Caco-2 (cell line): Measurements from ENCODE around the gene SCD5. TPM values are rescaled to one million over a fixed set of nuclear protein-coding genes. Genes with fewer than 3 reads are reported as not detected.

ENCODE experiments used
- BruUV-seq: library from RNA; stranded (reverse); fragments of 400-500 nt; replicated peaks from 2 replicates; lab custom pipeline; 2021; lab: Mats Ljungman, UMichigan
- CTCF ChIA-PET: fragments of 300-600 bp; sonication (Branson Sonifier 250); formaldehyde crosslinking; loops from one replicate; lab custom pipeline; 2022; ENCODE audit warnings: antibody characterized with exemption; lab: Charles Lee
- POLR2A ChIA-PET: fragments of 300-600 bp; sonication (Branson Sonifier 250); formaldehyde crosslinking; loops from one replicate; lab custom pipeline; 2022; ENCODE audit warnings: antibody characterized with exemption; lab: Charles Lee
- DNase-seq, 2 experiments: peaks; one replicate each; pipeline versions ENCODE4 v3.0.0 to v3.0.0-alpha.2; 2020 to 2022
- H3K27me3 ChIP-seq: replicated peaks from 2 replicates; pipeline ENCODE4 v1.6.0; 2011; ENCODE audit warnings: low read length; ENCODE audit not compliant: control insufficient read depth, insufficient read depth
- H3K36me3 ChIP-seq: 2 replicates; pipeline ENCODE4 v1.5.1; 2011; ENCODE audit warnings: low read length; ENCODE audit not compliant: control insufficient read depth, insufficient read depth
- H3K4me1 ChIP-seq: fragments of 250-450 bp; sonication (Bioruptor Pico); 2 replicates; pipeline ENCODE4 v1.5.1; 2020; ENCODE audit warnings: mild to moderate bottlenecking
- H3K4me3 ChIP-seq: 2 replicates; pipeline ENCODE4 v1.5.1; 2011; ENCODE audit warnings: low read depth, mild to moderate bottlenecking, control low read depth, low read length
- H3K9me3 ChIP-seq: fragments of 250-450 bp; sonication (Bioruptor Pico); 2 replicates; pipeline ENCODE4 v1.5.1; 2020; ENCODE audit warnings: mild to moderate bottlenecking, moderate library complexity
- H3K27ac Mint-ChIP-seq: one replicate; pipeline ENCODE4 v1.8.0; 2022; ENCODE audit warnings: mixed read lengths; ENCODE audit not compliant: unreplicated experiment
- H3K27me3 Mint-ChIP-seq: one replicate; pipeline ENCODE4 v1.8.0; 2022; ENCODE audit warnings: mixed read lengths; ENCODE audit not compliant: insufficient read depth, unreplicated experiment
- H3K36me3 Mint-ChIP-seq: one replicate; pipeline ENCODE4 v1.8.0; 2022; ENCODE audit warnings: mild to moderate bottlenecking, mixed read lengths; ENCODE audit not compliant: insufficient read depth, unreplicated experiment
- H3K4me1 Mint-ChIP-seq: one replicate; pipeline ENCODE4 v1.8.0; 2022; ENCODE audit warnings: low read depth, mixed read lengths; ENCODE audit not compliant: unreplicated experiment
- H3K4me3 Mint-ChIP-seq: one replicate; pipeline ENCODE4 v1.8.0; 2022; ENCODE audit warnings: mild to moderate bottlenecking, moderate library complexity, mixed read lengths; ENCODE audit not compliant: unreplicated experiment
- H3K9me3 Mint-ChIP-seq: one replicate; pipeline ENCODE4 v1.8.0; 2022; ENCODE audit warnings: mixed read lengths; ENCODE audit not compliant: unreplicated experiment
- CTCF ChIP-seq, 2 experiments: fragments of 200-600 bp in 1 of 2; IDR thresholded peaks; 1 replicate in 1 of 2; 2 replicates in 1 of 2; pipeline versions ENCODE4 v1.5.1 to v1.8.0; 2011 to 2022; ENCODE audit warnings: antibody characterized with exemption in 1 of 2, control low read depth in 1 of 2, inconsistent platforms in 1 of 2, low read depth in 1 of 2, low read length in 1 of 2, mild to moderate bottlenecking in 1 of 2, moderate library complexity in 1 of 2; ENCODE audit not compliant: insufficient read depth in 1 of 2, severe bottlenecking in 1 of 2, unreplicated experiment in 1 of 2
- intact Hi-C: fragments of 100-400 bp; cut with micrococcal nuclease; formaldehyde crosslinking; loops from one replicate; pipeline ENCODE4 v1.10.0; 2022; ENCODE audit not compliant: unreplicated experiment
- total RNA-seq: library from RNA; stranded (reverse); gene quantifications from 2 replicates; pipeline ENCODE4 v1.2.3, GENCODE V29; 2022

SCD5 gene
- total RNA-seq, 1 experiment from 2014 or later = 2.7 TPM

- intact Hi-C loops = no loop called here
- H3K27ac Mint-ChIP-seq = no peak overlapping the region
- ChIA-PET CTCF (no interaction called here), POLR2A (no interaction called here)
- no peaks in the 10 kb centered on the region for H3K4me1 Mint-ChIP-seq
- H3K27me3 Mint-ChIP-seq = no peaks in the 10 kb centered on the region
- BruUV-seq = no TSS peak
- no peak overlapping the region for H3K4me3 Mint-ChIP-seq
- H3K9me3 Mint-ChIP-seq = no peaks in the 10 kb centered on the region
- H3K4me1 ChIP-seq = no peaks in the 10 kb centered on the region
- no peaks in the 10 kb centered on the region for H3K9me3 ChIP-seq
- no peaks in the 10 kb centered on the region; the same call in 1 of the 2 replicates for H3K36me3 ChIP-seq
- no peaks in the 10 kb centered on the region for H3K27me3 ChIP-seq
- DNase-seq = no peak
- TF ChIP-seq CTCF (IDR thresholded peaks at IDR 0.05; ENCODE audit: insufficient read depth in 1 of 2, low read depth in 1 of 2, low read length in 1 of 2, severe bottlenecking in 1 of 2, unreplicated experiment in 1 of 2) = no peak
- H3K4me3 ChIP-seq = no peak overlapping the region
- peaks cover 31% of the 10 kb centered on the region for H3K36me3 Mint-ChIP-seq
Measured at GRCh38 chr4:82814034-82814433, 15.4 kb upstream of the SCD5 start.

GRCh38 chr4:82811838-82812341 is 13.3 kb upstream of the SCD5 start:
- no peaks in the 10 kb centered on the region for H3K36me3 ChIP-seq
- Mint-ChIP-seq H3K9me3 (no peaks in the 10 kb centered on the region), H3K4me3 (no peak overlapping the region), H3K36me3 (peaks cover 10% of the 10 kb centered on the region), H3K27ac (no peak overlapping the region), H3K4me1 (no peaks in the 10 kb centered on the region), H3K27me3 (no peaks in the 10 kb centered on the region)
- H3K4me3 ChIP-seq = no peak overlapping the region
- DNase-seq = peak in 1 of 2 experiments; percentile 18
- ChIA-PET POLR2A (no interaction called here), CTCF (interaction anchor here (0.6 kb wide), 1 partner anchor 9 kb away, joined by 4 read pairs; no protein-coding TSS in a partner anchor)
- TF ChIP-seq CTCF (IDR thresholded peaks at IDR 0.05; ENCODE audit: insufficient read depth in 1 of 2, low read depth in 1 of 2, low read length in 1 of 2, severe bottlenecking in 1 of 2, unreplicated experiment in 1 of 2) = no peak
- no peaks in the 10 kb centered on the region for H3K4me1 ChIP-seq
- no peaks in the 10 kb centered on the region for H3K9me3 ChIP-seq
- no peaks in the 10 kb centered on the region for H3K27me3 ChIP-seq
- intact Hi-C loops = no loop called here
- BruUV-seq = no TSS peak

- Mint-ChIP-seq H3K4me3 (no peak overlapping the region), H3K27me3 (no peaks in the 10 kb centered on the region), H3K27ac (no peak overlapping the region), H3K9me3 (no peaks in the 10 kb centered on the region), H3K36me3 (peaks cover 7% of the 10 kb centered on the region), H3K4me1 (no peaks in the 10 kb centered on the region)
- Histone ChIP-seq H3K4me1 (no peaks in the 10 kb centered on the region), H3K4me3 (no peak overlapping the region), H3K9me3 (no peaks in the 10 kb centered on the region), H3K36me3 (no peaks in the 10 kb centered on the region), H3K27me3 (no peaks in the 10 kb centered on the region)
- no peak for TF ChIP-seq CTCF (IDR thresholded peaks at IDR 0.05; ENCODE audit: insufficient read depth in 1 of 2, low read depth in 1 of 2, low read length in 1 of 2, severe bottlenecking in 1 of 2, unreplicated experiment in 1 of 2)
- DNase-seq = no peak
- intact Hi-C loops = no loop called here
- POLR2A ChIA-PET = no interaction called here
- BruUV-seq = no TSS peak
- CTCF ChIA-PET = no interaction called here
Measured at GRCh38 chr4:82811392-82811791, 12.8 kb upstream of the SCD5 start.
